Pancreas (tissue), 10 donors: ENCODE measurements around the gene TYRO3. TPM values are rescaled to one million over a fixed set of nuclear protein-coding genes. Genes with fewer than 3 reads are reported as not detected.
"Not testable (repeated sequence)": the region's sequence is repeated elsewhere in the genome, so short reads cannot be mapped to it uniquely, and the experiment has no call there.

Experiments
- ATAC-seq, 4 donors: fragments of 200-7000 bp; cut with Tn5 transposase; one replicate each; pipeline versions ENCODE4 v1.8.0 to v1.9.1; 2020; ENCODE audit warnings: mild to moderate bottlenecking in 4 of 4, moderate library complexity in 4 of 4
- DNase-seq, 6 donors: peaks; one replicate each; pipeline ENCODE4 v3.0.0-alpha.2; 2020
- FAIRE-seq: peaks from 2 replicates; lab custom pipeline; 2012; peaks lifted over from hg19 to GRCh38; lab: Jason Lieb, UNC
- H3K27ac ChIP-seq, 4 donors: fragments of 200-600 bp; sonication (generic); 1 replicate in 3 of 4; 2 replicates in 1 of 4; pipeline versions ENCODE4 v1.5.0 to v1.8.0; 2020
- H3K27me3 ChIP-seq, 4 donors: fragments of 200-600 bp; one replicate each; pipeline ENCODE4 v1.8.0; 2021
- H3K36me3 ChIP-seq, 3 donors: fragments of 200-600 bp; sonication (generic) in 1 of 3; one replicate each; pipeline versions ENCODE4 v1.5.0 to v1.8.0; 2020 to 2021
- H3K4me1 ChIP-seq, 3 donors: fragments of 200-600 bp; one replicate each; pipeline ENCODE4 v1.8.0; 2021
- H3K4me3 ChIP-seq, 4 donors: fragments of 200-600 bp; sonication (generic) in 2 of 4; one replicate each; pipeline versions ENCODE4 v1.5.0 to v1.8.0; 2020 to 2021
- H3K9me3 ChIP-seq, 4 donors: fragments of 200-600 bp; one replicate each; pipeline ENCODE4 v1.8.0; 2021
- WGBS, 2 donors: extraction: QIAGEN DNeasy Blood & Tissue Kit; methylation state at CpG; one replicate each; pipeline ENCODE4 v1.1.7; 2013; 5-methylcytosine and 5-hydroxymethylcytosine counted together
- intact Hi-C, 3 donors: fragments of 100-400 bp; cut with DNase I; formaldehyde crosslinking; loops; one replicate each; pipeline versions ENCODE4 v1.11.1 to v1.14.2; 2022
- polyA plus RNA-seq, 2 donors: library from polyadenylated mRNA; stranded (reverse); fragments of 200-250 nt; gene quantifications; one replicate each; pipeline ENCODE4 v1.2.3, GENCODE V29; 2013
- total RNA-seq, 6 donors: library from RNA; stranded (reverse); fragmentation: NEBNext Ultra II Directional in 4 of 6; extraction: Animal tissue kit (Norgen Biotek cat#: 25700) in 4 of 6; gene quantifications; one replicate each; pipeline versions ENCODE4 v1.2.1 to v1.2.4, GENCODE V29; 2021 to 2023
- TF ChIP-seq, protein P1 (sequence below), 4 donors: fragments of 200-600 bp; sonication (generic) in 3 of 4; IDR thresholded peaks; one replicate each; pipeline versions ENCODE4 v1.5.0 to v1.8.0; 2021; ENCODE audit warnings: antibody characterized with exemption in 4 of 4
- donor health status: healthy with polysubstance abuse.
- donor health status: DM: no; HTN: no; CAD: no; lungs with moderate emphysema.
- donor health status: DM: no; HTN: no; CAD: no.
- donor health status: control.
- donor health status: control.
- donor health status: Bipolar disorder and iron deficiency.
- donor health status: DM: yes; HTN: yes; CAD: no.
- donor health status: DM: no; HTN: no; CAD: no.
- donor health status: DM: no; HTN: no; CAD: no.
- donor health status: DM: yes; HTN: yes; CAD: no.

Gene TYRO3
- total and polyA plus RNA-seq, 8 donors, result 7.3 to 14.4 (median 9.9) TPM

- intact Hi-C loops, result no loop called here
- peak overlapping the region; percentile 22 to 46 (median 44) for H3K4me3 ChIP-seq
- H3K9me3 ChIP-seq, result no peaks in the 10 kb centered on the region
- TF ChIP-seq, protein P1, sequence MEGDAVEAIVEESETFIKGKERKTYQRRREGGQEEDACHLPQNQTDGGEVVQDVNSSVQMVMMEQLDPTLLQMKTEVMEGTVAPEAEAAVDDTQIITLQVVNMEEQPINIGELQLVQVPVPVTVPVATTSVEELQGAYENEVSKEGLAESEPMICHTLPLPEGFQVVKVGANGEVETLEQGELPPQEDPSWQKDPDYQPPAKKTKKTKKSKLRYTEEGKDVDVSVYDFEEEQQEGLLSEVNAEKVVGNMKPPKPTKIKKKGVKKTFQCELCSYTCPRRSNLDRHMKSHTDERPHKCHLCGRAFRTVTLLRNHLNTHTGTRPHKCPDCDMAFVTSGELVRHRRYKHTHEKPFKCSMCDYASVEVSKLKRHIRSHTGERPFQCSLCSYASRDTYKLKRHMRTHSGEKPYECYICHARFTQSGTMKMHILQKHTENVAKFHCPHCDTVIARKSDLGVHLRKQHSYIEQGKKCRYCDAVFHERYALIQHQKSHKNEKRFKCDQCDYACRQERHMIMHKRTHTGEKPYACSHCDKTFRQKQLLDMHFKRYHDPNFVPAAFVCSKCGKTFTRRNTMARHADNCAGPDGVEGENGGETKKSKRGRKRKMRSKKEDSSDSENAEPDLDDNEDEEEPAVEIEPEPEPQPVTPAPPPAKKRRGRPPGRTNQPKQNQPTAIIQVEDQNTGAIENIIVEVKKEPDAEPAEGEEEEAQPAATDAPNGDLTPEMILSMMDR (IDR thresholded peaks at IDR 0.05), result peak; percentile 6 to 27 (median 20)
- 3 to 5% methylated on average over 77 to 78 of the region's 78 CpGs for WGBS, 2 donors
- no peak for FAIRE-seq
- peaks cover 0 to 6% (median 0%) of the 10 kb centered on the region in 3 donors for H3K4me1 ChIP-seq
- H3K36me3 ChIP-seq, result no peaks in the 10 kb centered on the region
- DNase-seq, result peak; percentile 57 to 80 (median 72)
- ATAC-seq, result peak; percentile 85 to 89 (median 88)
- peak overlapping the region; percentile 66 to 75 (median 67) for H3K27ac ChIP-seq
- no peaks in the 10 kb centered on the region for H3K27me3 ChIP-seq
Measured at GRCh38 chr15:41585127-41586047, 26.4 kb downstream of the TYRO3 start.

DNA sequence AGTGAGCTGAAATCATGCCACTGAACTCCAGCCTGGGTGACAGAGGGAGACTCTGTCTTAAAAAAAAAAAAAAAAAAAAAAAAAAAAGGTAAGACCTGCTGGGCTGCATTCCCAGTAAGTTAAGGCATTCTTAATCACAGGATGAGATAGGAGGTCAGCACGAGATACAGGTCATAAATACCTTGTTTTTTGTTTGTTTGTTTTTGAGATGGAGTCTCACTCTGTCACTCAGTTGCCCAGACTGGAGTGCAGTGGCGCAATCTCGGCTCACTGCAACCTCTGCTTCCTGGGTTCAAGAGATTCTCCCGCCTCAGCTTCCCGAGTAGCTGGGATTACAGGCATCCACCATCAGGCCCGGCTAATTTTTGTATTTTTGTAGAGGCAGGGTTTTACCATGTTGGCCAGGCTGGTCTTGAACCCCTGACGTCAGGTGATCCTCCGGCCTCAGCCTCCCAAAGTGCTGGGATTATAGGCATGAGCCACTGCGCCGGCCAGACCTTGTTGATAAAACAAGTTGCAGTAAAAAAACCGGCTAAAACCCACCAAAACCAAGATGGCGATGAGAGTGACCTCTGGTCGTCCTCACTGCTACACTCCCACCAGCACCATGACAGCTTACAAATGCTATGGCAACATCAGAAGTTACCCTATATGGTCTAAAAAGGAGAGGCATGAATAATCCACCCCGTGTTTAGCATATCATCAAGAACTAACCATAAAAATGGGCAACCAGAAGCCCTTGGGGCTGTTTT lies 27.7 kb downstream of the TYRO3 start:
- not testable (repeated sequence) for FAIRE-seq

GRCh38 chr15:41589018-41589417 lies 30.0 kb downstream of the TYRO3 start:
- H3K9me3 ChIP-seq, FAIRE-seq, H3K4me1 ChIP-seq, ATAC-seq, H3K36me3 ChIP-seq, H3K27me3 ChIP-seq, intact Hi-C loops, H3K4me3 ChIP-seq, DNase-seq, H3K27ac ChIP-seq: not testable (repeated sequence)
- 74 to 79% methylated on average over 4 of the region's 4 CpGs for WGBS, 2 donors

More for the DNA sequence above, 27.7 kb downstream of the TYRO3 start:
- H3K27me3 ChIP-seq, ATAC-seq, intact Hi-C loops, H3K4me3 ChIP-seq, H3K27ac ChIP-seq, H3K36me3 ChIP-seq, DNase-seq, H3K9me3 ChIP-seq, H3K4me1 ChIP-seq: not testable (repeated sequence)
- WGBS, 2 donors, result 87 to 89% methylated on average over 14 of the region's 14 CpGs

- WGBS, 2 donors, result 59 to 64% methylated on average over 2 of the region's 2 CpGs
Measured at GRCh38 chr15:41589571-41589970, 30.6 kb downstream of the TYRO3 start.

DNA sequence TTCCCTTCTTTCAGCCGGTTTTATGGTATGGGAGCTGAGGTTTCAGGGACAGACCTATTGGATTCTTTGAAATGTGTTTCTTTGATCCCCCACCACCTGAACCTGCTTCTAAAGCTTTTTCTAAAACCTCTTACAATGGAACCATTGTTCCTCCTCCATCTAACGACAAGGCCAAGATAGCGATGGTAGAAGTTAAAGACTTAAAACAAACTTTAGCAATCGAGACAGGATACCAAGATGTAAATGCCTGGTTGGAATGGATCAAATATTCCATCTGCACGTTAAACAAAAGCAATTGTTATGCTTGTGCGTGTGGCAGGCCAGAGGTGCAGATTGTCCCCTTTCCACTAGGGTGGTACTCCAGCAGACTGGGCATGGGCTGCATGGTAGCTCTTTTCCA lies 32.2 kb downstream of the TYRO3 start:
- 58 to 61% methylated on average over 6 of the region's 6 CpGs for WGBS, 2 donors
- ATAC-seq, H3K27ac ChIP-seq, H3K9me3 ChIP-seq, H3K27me3 ChIP-seq, H3K4me3 ChIP-seq, FAIRE-seq, H3K4me1 ChIP-seq, DNase-seq, intact Hi-C loops, H3K36me3 ChIP-seq: not testable (repeated sequence)

More at GRCh38 chr15:41589571-41589970, 30.6 kb downstream of the TYRO3 start:
- H3K27me3 ChIP-seq, FAIRE-seq, H3K36me3 ChIP-seq, intact Hi-C loops, DNase-seq, H3K27ac ChIP-seq, H3K9me3 ChIP-seq, H3K4me1 ChIP-seq, H3K4me3 ChIP-seq, ATAC-seq: not testable (repeated sequence)

DNA sequence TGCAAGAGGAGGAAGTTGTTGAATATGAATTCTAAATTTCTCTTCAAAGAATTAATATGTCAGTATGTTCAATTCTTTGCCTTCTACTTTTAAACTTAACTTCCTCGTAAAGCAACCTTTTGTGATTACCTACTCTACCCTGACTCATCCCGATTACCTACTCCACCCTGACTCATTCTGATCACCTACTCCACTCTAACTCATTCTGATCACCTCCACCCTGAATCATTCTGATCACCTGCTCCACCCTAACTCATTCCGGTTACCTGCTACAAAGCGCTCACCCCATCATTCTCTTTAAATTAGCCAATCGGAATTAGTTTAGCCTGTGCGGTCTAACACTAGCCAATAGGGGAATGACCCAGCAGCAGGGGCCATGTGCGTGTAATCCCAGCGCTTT lies 33.7 kb downstream of the TYRO3 start:
- H3K9me3 ChIP-seq, DNase-seq, H3K27me3 ChIP-seq, H3K4me3 ChIP-seq, H3K4me1 ChIP-seq, H3K27ac ChIP-seq, H3K36me3 ChIP-seq, intact Hi-C loops, FAIRE-seq, ATAC-seq: not testable (repeated sequence)
- WGBS, 2 donors, result 90 to 93% methylated on average over 8 of the region's 8 CpGs
